Right lobe of liver (tissue), 4 donors: Measurements from ENCODE around the gene RGS4.

ENCODE experiments used
- POLR2A ChIP-seq: fragments of 450-650 bp; IDR thresholded peaks from one replicate; pipeline ENCODE4 v1.6.1; 2017; ENCODE audit warnings: antibody characterized with exemption, mild to moderate bottlenecking
- TF ChIP-seq, protein P1 (sequence below), 4 donors: fragments of 200-600 bp in 3 of 4; fragments of 450-650 bp in 1 of 4; IDR thresholded peaks; one replicate each; pipeline versions ENCODE4 v1.5.1 to v1.8.0; 2016 to 2022; ENCODE audit warnings: antibody characterized with exemption in 4 of 4, mild to moderate bottlenecking in 2 of 4
- donor health status: DM: no; HTN: no; CAD: no.
- donor health status: DM: no; HTN: no; CAD: no.
- donor health status: DM: no; HTN: yes; CAD: no.

DNA sequence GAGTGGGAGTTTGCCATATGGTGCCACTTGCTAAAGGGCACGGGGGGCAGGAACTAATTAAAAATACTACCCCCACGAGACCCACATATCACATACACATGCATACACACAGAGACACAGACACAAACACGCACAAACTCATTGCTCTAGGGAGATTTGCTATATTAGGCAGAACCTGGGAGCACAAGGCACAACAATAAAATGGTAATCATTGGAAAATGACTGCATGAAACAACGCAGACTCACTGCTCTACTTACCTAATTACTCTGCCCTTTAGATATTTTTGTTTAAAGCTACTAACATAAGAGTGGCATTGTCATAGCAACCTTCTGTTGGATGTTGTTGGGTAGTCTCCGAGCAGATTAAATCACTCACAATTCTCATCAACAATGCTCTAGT is 20.3 kb upstream of the RGS4 start:
- TF ChIP-seq POLR2A, result no peak
- TF ChIP-seq, protein P1, sequence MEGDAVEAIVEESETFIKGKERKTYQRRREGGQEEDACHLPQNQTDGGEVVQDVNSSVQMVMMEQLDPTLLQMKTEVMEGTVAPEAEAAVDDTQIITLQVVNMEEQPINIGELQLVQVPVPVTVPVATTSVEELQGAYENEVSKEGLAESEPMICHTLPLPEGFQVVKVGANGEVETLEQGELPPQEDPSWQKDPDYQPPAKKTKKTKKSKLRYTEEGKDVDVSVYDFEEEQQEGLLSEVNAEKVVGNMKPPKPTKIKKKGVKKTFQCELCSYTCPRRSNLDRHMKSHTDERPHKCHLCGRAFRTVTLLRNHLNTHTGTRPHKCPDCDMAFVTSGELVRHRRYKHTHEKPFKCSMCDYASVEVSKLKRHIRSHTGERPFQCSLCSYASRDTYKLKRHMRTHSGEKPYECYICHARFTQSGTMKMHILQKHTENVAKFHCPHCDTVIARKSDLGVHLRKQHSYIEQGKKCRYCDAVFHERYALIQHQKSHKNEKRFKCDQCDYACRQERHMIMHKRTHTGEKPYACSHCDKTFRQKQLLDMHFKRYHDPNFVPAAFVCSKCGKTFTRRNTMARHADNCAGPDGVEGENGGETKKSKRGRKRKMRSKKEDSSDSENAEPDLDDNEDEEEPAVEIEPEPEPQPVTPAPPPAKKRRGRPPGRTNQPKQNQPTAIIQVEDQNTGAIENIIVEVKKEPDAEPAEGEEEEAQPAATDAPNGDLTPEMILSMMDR (IDR thresholded peaks at IDR 0.05), result no peak
